Measurements from ENCODE around the gene APOBR.

DNA sequence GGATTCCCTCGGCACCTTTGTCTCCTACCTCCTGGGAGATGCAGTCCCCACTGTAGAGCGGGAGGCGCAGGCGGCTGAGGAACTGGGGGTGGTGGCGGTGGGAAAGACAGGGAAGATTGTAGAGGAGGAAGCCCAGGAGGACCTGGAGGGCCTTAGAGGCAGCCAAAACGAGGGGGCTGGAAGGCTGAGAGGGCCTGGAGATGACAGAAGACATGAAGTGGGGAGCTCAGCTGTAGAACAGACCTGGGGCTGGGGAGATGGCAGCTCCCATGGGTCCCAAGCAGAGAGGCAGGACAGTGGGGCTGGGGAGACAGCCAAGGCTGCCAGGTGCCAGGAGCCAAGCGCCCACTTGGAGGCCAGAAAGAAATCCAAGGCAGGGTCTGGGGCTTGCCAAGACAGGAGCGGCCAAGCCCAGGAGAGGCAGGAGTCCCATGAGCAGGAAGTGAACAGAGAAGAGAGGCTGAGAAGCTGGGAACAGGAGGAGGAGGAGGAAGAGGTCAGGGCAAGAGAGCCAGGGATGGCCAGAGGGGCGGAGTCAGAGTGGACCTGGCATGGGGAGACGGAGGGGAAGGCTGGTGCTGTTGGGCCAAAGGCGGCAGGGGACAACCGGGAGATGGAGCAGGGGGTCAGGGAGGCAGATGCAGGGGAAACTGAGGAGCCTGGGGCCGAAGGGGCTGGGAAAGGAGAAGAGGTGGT is 803 bp downstream of the APOBR start:
- TF ChIP-seq POLR2AphosphoS5 (IDR thresholded peaks at IDR 0.05; ENCODE audit: low read depth, low read length): no peak
- TF ChIP-seq POLR2A (IDR thresholded peaks at IDR 0.05; ENCODE audit: low read depth, low read length): no peak
- TF ChIP-seq TAF1 (IDR thresholded peaks at IDR 0.05; ENCODE audit: low read depth, low read length): no peak
